Measurements from ENCODE around the gene AATK.
"Not testable (repeated sequence)": the region's sequence is repeated elsewhere in the genome, so short reads cannot be mapped to it uniquely, and the experiment has no call there.

AATK gene

DNA sequence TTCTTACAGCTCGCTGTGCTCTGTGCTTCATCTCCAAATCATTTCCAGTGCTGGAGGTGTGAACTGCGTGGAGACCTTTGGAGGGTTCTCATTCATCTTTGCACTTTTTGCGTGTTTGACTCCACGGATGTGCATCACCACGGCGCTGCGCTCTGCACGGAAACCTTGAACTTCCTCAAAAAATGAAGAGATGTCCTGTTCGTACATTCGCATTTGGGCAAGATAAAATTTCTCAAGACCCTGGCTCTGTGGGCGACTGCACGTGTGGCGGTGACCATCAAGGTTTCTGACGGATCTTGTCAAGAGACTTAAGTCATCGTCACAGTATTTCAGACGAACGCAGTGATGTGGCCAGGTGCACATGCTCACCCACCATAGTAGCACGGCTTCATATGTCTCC lies 11.1 kb downstream of the AATK start:
- no peaks in the 10 kb centered on the region for H3K27me3 ChIP-seq (ENCODE audit: insufficient read depth, poor library complexity, severe bottlenecking)

DNA sequence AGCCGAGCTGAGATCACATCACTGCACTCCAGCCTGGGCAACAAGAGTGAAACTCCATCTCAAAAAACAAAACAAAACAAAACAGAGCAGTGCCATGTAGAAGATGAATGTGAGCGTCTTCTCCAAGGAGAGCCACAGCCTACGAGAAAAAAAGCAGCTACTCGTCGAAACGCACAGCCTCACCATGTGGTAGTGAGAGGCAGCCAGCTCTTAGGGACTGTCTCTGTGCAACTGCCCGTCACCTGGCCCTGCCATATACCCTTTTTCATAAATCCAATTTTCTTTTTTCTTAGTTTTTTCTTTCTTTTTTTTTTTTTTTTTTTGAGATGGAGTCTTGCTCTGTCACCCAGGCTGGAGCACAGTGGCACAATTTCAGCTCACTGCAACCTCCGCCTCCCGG lies 12.0 kb downstream of the AATK start:
- not testable (repeated sequence) for H3K4me3 ChIP-seq (replicated peaks; ENCODE audit: insufficient read depth, low read length); DNase-seq (ENCODE audit: low read depth in 1 of 2, low spot score in 1 of 2); H3K27me3 ChIP-seq (ENCODE audit: insufficient read depth, poor library complexity, severe bottlenecking)
- H3K27ac ChIP-seq (replicated peaks): peak overlapping the region; percentile 31; the same call in 1 of the 2 replicates

More for the DNA sequence above, 11.1 kb downstream of the AATK start:
- peak in 1 of 2 experiments; percentile 48 for DNase-seq (ENCODE audit: low read depth in 1 of 2, low spot score in 1 of 2)
- no peak overlapping the region for H3K27ac ChIP-seq (replicated peaks)
- TF ChIP-seq GABPA (IDR thresholded peaks at IDR 0.05; ENCODE audit: low read depth) (no peak), POLR2AphosphoS5 (IDR thresholded peaks at IDR 0.05; ENCODE audit: low read depth) (no peak), SPI1 (IDR thresholded peaks at IDR 0.05; ENCODE audit: borderline replicate concordance, low read depth) (no peak)
- TF ChIP-seq, protein P1, sequence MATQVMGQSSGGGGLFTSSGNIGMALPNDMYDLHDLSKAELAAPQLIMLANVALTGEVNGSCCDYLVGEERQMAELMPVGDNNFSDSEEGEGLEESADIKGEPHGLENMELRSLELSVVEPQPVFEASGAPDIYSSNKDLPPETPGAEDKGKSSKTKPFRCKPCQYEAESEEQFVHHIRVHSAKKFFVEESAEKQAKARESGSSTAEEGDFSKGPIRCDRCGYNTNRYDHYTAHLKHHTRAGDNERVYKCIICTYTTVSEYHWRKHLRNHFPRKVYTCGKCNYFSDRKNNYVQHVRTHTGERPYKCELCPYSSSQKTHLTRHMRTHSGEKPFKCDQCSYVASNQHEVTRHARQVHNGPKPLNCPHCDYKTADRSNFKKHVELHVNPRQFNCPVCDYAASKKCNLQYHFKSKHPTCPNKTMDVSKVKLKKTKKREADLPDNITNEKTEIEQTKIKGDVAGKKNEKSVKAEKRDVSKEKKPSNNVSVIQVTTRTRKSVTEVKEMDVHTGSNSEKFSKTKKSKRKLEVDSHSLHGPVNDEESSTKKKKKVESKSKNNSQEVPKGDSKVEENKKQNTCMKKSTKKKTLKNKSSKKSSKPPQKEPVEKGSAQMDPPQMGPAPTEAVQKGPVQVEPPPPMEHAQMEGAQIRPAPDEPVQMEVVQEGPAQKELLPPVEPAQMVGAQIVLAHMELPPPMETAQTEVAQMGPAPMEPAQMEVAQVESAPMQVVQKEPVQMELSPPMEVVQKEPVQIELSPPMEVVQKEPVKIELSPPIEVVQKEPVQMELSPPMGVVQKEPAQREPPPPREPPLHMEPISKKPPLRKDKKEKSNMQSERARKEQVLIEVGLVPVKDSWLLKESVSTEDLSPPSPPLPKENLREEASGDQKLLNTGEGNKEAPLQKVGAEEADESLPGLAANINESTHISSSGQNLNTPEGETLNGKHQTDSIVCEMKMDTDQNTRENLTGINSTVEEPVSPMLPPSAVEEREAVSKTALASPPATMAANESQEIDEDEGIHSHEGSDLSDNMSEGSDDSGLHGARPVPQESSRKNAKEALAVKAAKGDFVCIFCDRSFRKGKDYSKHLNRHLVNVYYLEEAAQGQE (IDR thresholded peaks at IDR 0.05; ENCODE audit: insufficient replicate concordance, low read depth): no peak
- TF ChIP-seq, protein P2, sequence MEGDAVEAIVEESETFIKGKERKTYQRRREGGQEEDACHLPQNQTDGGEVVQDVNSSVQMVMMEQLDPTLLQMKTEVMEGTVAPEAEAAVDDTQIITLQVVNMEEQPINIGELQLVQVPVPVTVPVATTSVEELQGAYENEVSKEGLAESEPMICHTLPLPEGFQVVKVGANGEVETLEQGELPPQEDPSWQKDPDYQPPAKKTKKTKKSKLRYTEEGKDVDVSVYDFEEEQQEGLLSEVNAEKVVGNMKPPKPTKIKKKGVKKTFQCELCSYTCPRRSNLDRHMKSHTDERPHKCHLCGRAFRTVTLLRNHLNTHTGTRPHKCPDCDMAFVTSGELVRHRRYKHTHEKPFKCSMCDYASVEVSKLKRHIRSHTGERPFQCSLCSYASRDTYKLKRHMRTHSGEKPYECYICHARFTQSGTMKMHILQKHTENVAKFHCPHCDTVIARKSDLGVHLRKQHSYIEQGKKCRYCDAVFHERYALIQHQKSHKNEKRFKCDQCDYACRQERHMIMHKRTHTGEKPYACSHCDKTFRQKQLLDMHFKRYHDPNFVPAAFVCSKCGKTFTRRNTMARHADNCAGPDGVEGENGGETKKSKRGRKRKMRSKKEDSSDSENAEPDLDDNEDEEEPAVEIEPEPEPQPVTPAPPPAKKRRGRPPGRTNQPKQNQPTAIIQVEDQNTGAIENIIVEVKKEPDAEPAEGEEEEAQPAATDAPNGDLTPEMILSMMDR (IDR thresholded peaks at IDR 0.05; ENCODE audit: insufficient read depth, low read length): no peak
- H3K4me3 ChIP-seq (replicated peaks; ENCODE audit: insufficient read depth, low read length): no peak overlapping the region

DNA sequence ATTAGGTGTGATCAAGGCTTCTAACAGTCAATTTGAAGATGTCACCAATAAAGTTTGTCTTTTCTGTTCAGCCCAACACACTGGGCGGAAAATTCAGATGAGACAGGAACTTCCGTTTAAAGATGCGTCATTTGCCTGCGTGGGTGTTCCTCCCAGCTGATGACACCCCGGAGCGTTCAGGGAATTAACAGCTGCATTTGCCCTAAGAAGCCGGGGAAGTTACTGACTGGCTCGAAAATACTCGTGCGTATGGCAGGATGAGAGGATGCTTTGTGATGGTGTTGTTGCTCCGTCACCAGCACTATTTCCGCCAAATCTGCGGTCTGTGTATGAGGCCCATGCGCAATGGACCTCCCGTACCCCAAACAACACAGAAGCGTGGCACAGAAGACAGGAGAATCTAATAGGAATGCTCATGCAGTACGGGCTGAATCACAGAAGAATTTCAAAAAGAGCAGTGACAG lies 12.6 kb downstream of the AATK start:
- Histone ChIP-seq H3K27me3 (ENCODE audit: insufficient read depth, poor library complexity, severe bottlenecking) (no peaks in the 10 kb centered on the region), H3K4me3 (replicated peaks; ENCODE audit: insufficient read depth, low read length) (no peak overlapping the region), H3K27ac (replicated peaks) (peak overlapping the region; percentile 31)
- DNase-seq (ENCODE audit: low read depth in 1 of 2, low spot score in 1 of 2): peak; percentile 62 to 68
- TF ChIP-seq, protein P2 (IDR thresholded peaks at IDR 0.05; ENCODE audit: insufficient read depth, low read length): no peak
- TF ChIP-seq POLR2AphosphoS5 (IDR thresholded peaks at IDR 0.05; ENCODE audit: low read depth) (no peak), SPI1 (IDR thresholded peaks at IDR 0.05; ENCODE audit: borderline replicate concordance, low read depth) (no peak), GABPA (IDR thresholded peaks at IDR 0.05; ENCODE audit: low read depth) (no peak)
- TF ChIP-seq, protein P1 (IDR thresholded peaks at IDR 0.05; ENCODE audit: insufficient replicate concordance, low read depth): no peak

DNA sequence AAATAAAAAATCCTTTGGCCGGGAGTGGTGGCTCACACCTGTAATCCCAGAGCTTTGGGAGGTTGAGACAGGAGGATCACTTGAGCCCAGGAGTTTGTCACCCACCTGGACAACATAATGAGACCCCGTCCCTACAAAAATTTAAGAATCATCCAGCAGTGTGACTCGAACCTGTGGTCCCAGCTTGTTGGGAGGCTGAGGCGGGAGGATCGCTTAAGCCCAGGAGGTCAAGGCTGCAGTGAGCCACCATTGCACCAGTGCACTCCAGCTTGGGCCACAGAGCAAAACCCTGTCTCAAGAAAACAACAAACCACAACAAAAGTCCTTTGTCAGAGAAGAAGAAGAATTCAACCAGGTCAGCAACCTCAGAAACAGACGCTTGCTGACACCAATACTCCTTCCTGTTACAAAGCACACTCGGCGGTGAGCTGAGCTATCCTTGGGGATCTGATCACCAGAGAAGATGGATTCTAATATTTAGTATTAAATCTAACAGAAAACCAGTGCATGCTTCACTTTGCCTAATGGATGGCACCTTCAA lies 13.7 kb downstream of the AATK start:
- Histone ChIP-seq H3K27ac (replicated peaks) (peak overlapping the region; percentile 31; the same call in 1 of the 2 replicates), H3K4me3 (replicated peaks; ENCODE audit: insufficient read depth, low read length) (no peak overlapping the region), H3K27me3 (ENCODE audit: insufficient read depth, poor library complexity, severe bottlenecking) (no peaks in the 10 kb centered on the region)
- no peak for DNase-seq (ENCODE audit: low read depth in 1 of 2, low spot score in 1 of 2)
- no peak for TF ChIP-seq GABPA (IDR thresholded peaks at IDR 0.05; ENCODE audit: low read depth)
- TF ChIP-seq, protein P2 (IDR thresholded peaks at IDR 0.05; ENCODE audit: insufficient read depth, low read length): no peak
- no peak for TF ChIP-seq SPI1 (IDR thresholded peaks at IDR 0.05; ENCODE audit: borderline replicate concordance, low read depth)
- TF ChIP-seq, protein P1 (IDR thresholded peaks at IDR 0.05; ENCODE audit: insufficient replicate concordance, low read depth): no peak
- no peak for TF ChIP-seq POLR2AphosphoS5 (IDR thresholded peaks at IDR 0.05; ENCODE audit: low read depth)
